SIG-M5 (cell line): ENCODE measurements around the gene KBTBD4.
"Not testable (repeated sequence)": the region's sequence is repeated elsewhere in the genome, so short reads cannot be mapped to it uniquely, and the experiment has no call there.

Source experiments
- DNase-seq: peaks from one replicate; lab custom pipeline; 2025; lab: John Stamatoyannopoulos, UW

KBTBD4 gene

GRCh38 chr11:47558695-47559094 lies 20.1 kb downstream of the KBTBD4 start:
- no peak for DNase-seq

GRCh38 chr11:47557004-47557403 lies 21.8 kb downstream of the KBTBD4 start:
- not testable (repeated sequence) for DNase-seq

GRCh38 chr11:47553406-47553743 lies 25.4 kb downstream of the KBTBD4 start:
- no peak for DNase-seq

GRCh38 chr11:47552566-47553405 lies 26.0 kb downstream of the KBTBD4 start, which contains the start of gene CELF1:
Gene CELF1 (minus strand): TSS chr11:47553132. CDS start chr11:47499523, 53,609 bp downstream.
- peak; percentile 11 for DNase-seq

GRCh38 chr11:47552056-47552565 lies 26.7 kb downstream of the KBTBD4 start:
- no peak for DNase-seq

- DNase-seq, result no peak
Measured at GRCh38 chr11:47551086-47551485, 27.7 kb downstream of the KBTBD4 start.

- DNase-seq, result no peak
Measured at GRCh38 chr11:47550288-47551047, 28.3 kb downstream of the KBTBD4 start.

GRCh38 chr11:47546274-47546673 lies 32.5 kb downstream of the KBTBD4 start:
- not testable (repeated sequence) for DNase-seq

GRCh38 chr11:47545298-47545697 lies 33.5 kb downstream of the KBTBD4 start:
- no peak for DNase-seq

GRCh38 chr11:47541070-47541469 lies 37.7 kb downstream of the KBTBD4 start:
- DNase-seq, result no peak

- no peak for DNase-seq
Measured at GRCh38 chr11:47539681-47540039, 39.1 kb downstream of the KBTBD4 start.

- DNase-seq, result no peak
Measured at GRCh38 chr11:47538741-47539565, 39.8 kb downstream of the KBTBD4 start.

GRCh38 chr11:47536915-47537314 lies 41.9 kb downstream of the KBTBD4 start:
- no peak for DNase-seq

- no peak for DNase-seq
Measured at GRCh38 chr11:47534704-47535251, 44.0 kb downstream of the KBTBD4 start.

GRCh38 chr11:47533690-47534151 lies 45.0 kb downstream of the KBTBD4 start:
- no peak for DNase-seq

- DNase-seq, result no peak
Measured at GRCh38 chr11:47532597-47533213, 46.1 kb downstream of the KBTBD4 start.

GRCh38 chr11:47531666-47532065 lies 47.1 kb downstream of the KBTBD4 start:
- DNase-seq, result no peak

- not testable (repeated sequence) for DNase-seq
Measured at GRCh38 chr11:47530721-47531120, 48.0 kb downstream of the KBTBD4 start.

GRCh38 chr11:47529951-47530350 lies 48.8 kb downstream of the KBTBD4 start:
- DNase-seq, result no peak

- DNase-seq, result no peak
Measured at GRCh38 chr11:47527186-47527585, 51.6 kb downstream of the KBTBD4 start.

GRCh38 chr11:47526032-47526431 lies 52.7 kb downstream of the KBTBD4 start:
- not testable (repeated sequence) for DNase-seq
